Kidney epithelial cell (primary cell): ENCODE data around the gene COLEC11. TPM values are rescaled to one million over a fixed set of nuclear protein-coding genes. Genes with fewer than 3 reads are reported as not detected.
A peak's percentile ranks its signal among the peaks of the same experiment; 100 is the strongest.
"Not testable (repeated sequence)": the region's sequence is repeated elsewhere in the genome, so short reads cannot be mapped to it uniquely, and the experiment has no call there.

Experiments used
- DNase-seq: peaks from one replicate; pipeline ENCODE4 v3.0.0-alpha.2; 2010; ENCODE audit warnings: low read depth
- H3K27me3 ChIP-seq: 2 replicates; pipeline ENCODE4 v1.6.0; 2011; ENCODE audit warnings: low read length; ENCODE audit not compliant: control insufficient read depth, insufficient read depth
- H3K36me3 ChIP-seq: 2 replicates; pipeline ENCODE4 v1.5.1; 2011; ENCODE audit warnings: low read length; ENCODE audit not compliant: control insufficient read depth, insufficient read depth
- H3K4me3 ChIP-seq: 2 replicates; pipeline ENCODE4 v1.5.1; 2011; ENCODE audit warnings: low read depth, mild to moderate bottlenecking, control low read depth, low read length
- CTCF ChIP-seq: IDR thresholded peaks from 2 replicates; pipeline ENCODE4 v1.5.1; 2011; ENCODE audit warnings: mild to moderate bottlenecking, moderate library complexity, low read length, control low read depth, inconsistent platforms; ENCODE audit not compliant: insufficient read depth, poor library complexity, severe bottlenecking
- total RNA-seq: library from RNA; depleted of rRNA; stranded (reverse); fragments of >200 nt; gene quantifications from 2 replicates; pipeline ENCODE4 v1.2.3, GENCODE V29; 2015

COLEC11 gene
- total RNA-seq, 1 donor from 2014 or later = not detected

- Histone ChIP-seq H3K36me3 (no peaks in the 10 kb centered on the region), H3K27me3 (no peaks in the 10 kb centered on the region), H3K4me3 (no peak overlapping the region)
- no peak for DNase-seq
- TF ChIP-seq CTCF = no peak
Observed at GRCh38 chr2:3572620-3573019, 22.3 kb upstream of the COLEC11 start.

- Histone ChIP-seq H3K4me3 (no peak overlapping the region), H3K27me3 (no peaks in the 10 kb centered on the region), H3K36me3 (no peaks in the 10 kb centered on the region)
- no peak for DNase-seq
- no peak for TF ChIP-seq CTCF
Observed at GRCh38 chr2:3574155-3574554, 20.8 kb upstream of the COLEC11 start.

GRCh38 chr2:3575534-3576262, 19.2 kb upstream of the COLEC11 start:
- Histone ChIP-seq H3K36me3 (no peaks in the 10 kb centered on the region), H3K4me3 (peak overlapping the region; percentile 91), H3K27me3 (no peaks in the 10 kb centered on the region)
- TF ChIP-seq CTCF = no peak
- no peak for DNase-seq

GRCh38 chr2:3576263-3576630, 18.7 kb upstream of the COLEC11 start:
- H3K4me3 ChIP-seq = peak overlapping the region; percentile 91
- H3K27me3 ChIP-seq, H3K36me3 ChIP-seq, DNase-seq: not testable (repeated sequence)

GRCh38 chr2:3578987-3579386, 15.9 kb upstream of the COLEC11 start:
- H3K36me3 ChIP-seq = peaks cover 1% of the 10 kb centered on the region
- no peak for TF ChIP-seq CTCF
- no peak overlapping the region for H3K4me3 ChIP-seq
- DNase-seq = no peak
- H3K27me3 ChIP-seq = no peaks in the 10 kb centered on the region

- Histone ChIP-seq H3K27me3 (no peaks in the 10 kb centered on the region), H3K4me3 (no peak overlapping the region), H3K36me3 (peaks cover 1% of the 10 kb centered on the region)
- TF ChIP-seq CTCF = no peak
- DNase-seq = no peak
Observed at GRCh38 chr2:3580449-3580848, 14.5 kb upstream of the COLEC11 start.
